Spleen (tissue), 11 donors: Measurements from ENCODE around the gene BCL2. TPM values are rescaled to one million over a fixed set of nuclear protein-coding genes. Genes with fewer than 3 reads are reported as not detected.
A peak's percentile ranks its signal among the peaks of the same experiment; 100 is the strongest.

Experiments
- DNase-seq: peaks from one replicate; pipeline ENCODE4 v3.0.0-alpha.2; 2020
- H3K27ac ChIP-seq, 8 donors: fragments of 200-600 bp; sonication (generic) in 7 of 8; 1 replicate in 4 of 8; 2 replicates in 4 of 8; pipeline versions ENCODE4 v1.5.0 to v1.8.0; 2016 to 2021; ENCODE audit warnings: inconsistent platforms in 4 of 8, mild to moderate bottlenecking in 4 of 8, moderate library complexity in 1 of 8
- H3K27me3 ChIP-seq, 7 donors: fragments of 200-600 bp; sonication (generic) in 6 of 7; replicated peaks in 1 of 7; 1 replicate in 4 of 7; 2 replicates in 3 of 7; pipeline versions ENCODE4 v1.5.0 to v1.8.0; 2016 to 2021; ENCODE audit warnings: inconsistent platforms in 3 of 7, mild to moderate bottlenecking in 1 of 7
- H3K36me3 ChIP-seq, 6 donors: fragments of 200-600 bp; sonication (generic) in 5 of 6; 1 replicate in 4 of 6; 2 replicates in 2 of 6; pipeline versions ENCODE4 v1.5.0 to v1.8.0; 2016 to 2021; ENCODE audit warnings: inconsistent platforms in 2 of 6
- H3K4me1 ChIP-seq, 6 donors: fragments of 200-600 bp; sonication (generic) in 5 of 6; 1 replicate in 3 of 6; 2 replicates in 3 of 6; pipeline versions ENCODE4 v1.5.0 to v1.8.0; 2016 to 2021; ENCODE audit warnings: inconsistent platforms in 3 of 6
- H3K4me3 ChIP-seq, 8 donors: fragments of 200-600 bp; sonication (generic) in 7 of 8; 1 replicate in 4 of 8; 2 replicates in 4 of 8; pipeline versions ENCODE4 v1.5.0 to v1.8.0; 2016 to 2021; ENCODE audit warnings: inconsistent platforms in 4 of 8, mild to moderate bottlenecking in 4 of 8, moderate library complexity in 2 of 8
- H3K9me3 ChIP-seq, 8 donors: fragments of 200-600 bp; sonication (generic) in 7 of 8; 1 replicate in 4 of 8; 2 replicates in 4 of 8; pipeline versions ENCODE4 v1.5.0 to v1.8.0; 2016 to 2021; ENCODE audit warnings: inconsistent platforms in 4 of 8
- POLR2A ChIP-seq, 3 donors: fragments of 450-650 bp; IDR thresholded peaks; one replicate each; pipeline ENCODE4 v1.5.1; 2017; ENCODE audit warnings: antibody characterized with exemption in 3 of 3, mild to moderate bottlenecking in 1 of 3
- POLR2AphosphoS5 ChIP-seq, 3 donors: sonication (generic); formaldehyde crosslinking; IDR thresholded peaks; one replicate each; pipeline ENCODE4 v1.5.1; 2017; ENCODE audit warnings: antibody characterized with exemption in 3 of 3
- WGBS, 5 donors: extraction: QIAGEN DNeasy Blood & Tissue Kit in 3 of 5; methylation state at CpG; one replicate each; pipeline versions ENCODE4 v1.1.5 to v1.1.7; 2013 to 2018; 5-methylcytosine and 5-hydroxymethylcytosine counted together
- intact Hi-C: fragments of 100-400 bp; cut with DNase I; formaldehyde crosslinking; loops from one replicate; pipeline ENCODE4 v1.15.0; 2023; ENCODE audit warnings: low total_unique reads
- polyA plus RNA-seq, 3 donors: library from polyadenylated mRNA; stranded (reverse); fragments of 200-250 nt; gene quantifications; one replicate each; pipeline ENCODE4 v1.2.1, GENCODE V29; 2013
- total RNA-seq, 7 donors: library from RNA; depleted of rRNA in 3 of 7; stranded (reverse); fragments of >200 nt in 3 of 7; fragmentation: NEBNext Ultra II Directional in 4 of 7; extraction: Animal tissue kit (Norgen Biotek cat#: 25700) in 4 of 7; gene quantifications; one replicate each; pipeline versions ENCODE4 v1.1.0 to v1.2.1, GENCODE V29; 2016 to 2021
- TF ChIP-seq, protein P1 (sequence below), 11 experiments: fragments of 200-600 bp in 7 of 11; fragments of 450-650 bp in 4 of 11; sonication (generic) in 4 of 11; IDR thresholded peaks in 8 of 11; conservative IDR thresholded peaks in 3 of 11; 1 replicate in 7 of 11; 2 replicates in 4 of 11; pipeline versions ENCODE4 v1.4.0 to v1.8.0; 2016 to 2021; ENCODE audit warnings: antibody characterized with exemption in 11 of 11, inconsistent platforms in 4 of 11, mild to moderate bottlenecking in 1 of 11
- donor health status: healthy with polysubstance abuse.
- donor health status: DM: no; HTN: no; CAD: no; lungs with moderate emphysema.
- donor health status: DM: no; HTN: no; CAD: no.
- donor health status: Bipolar disorder and iron deficiency.
- donor health status: healthy.
- donor health status: DM: no; HTN: no; CAD: no.
- donor health status: DM: yes; HTN: yes; CAD: no.

The BCL2 gene
- total and polyA plus RNA-seq, 10 donors: 9.6 to 112 (median 69.1) TPM

DNA sequence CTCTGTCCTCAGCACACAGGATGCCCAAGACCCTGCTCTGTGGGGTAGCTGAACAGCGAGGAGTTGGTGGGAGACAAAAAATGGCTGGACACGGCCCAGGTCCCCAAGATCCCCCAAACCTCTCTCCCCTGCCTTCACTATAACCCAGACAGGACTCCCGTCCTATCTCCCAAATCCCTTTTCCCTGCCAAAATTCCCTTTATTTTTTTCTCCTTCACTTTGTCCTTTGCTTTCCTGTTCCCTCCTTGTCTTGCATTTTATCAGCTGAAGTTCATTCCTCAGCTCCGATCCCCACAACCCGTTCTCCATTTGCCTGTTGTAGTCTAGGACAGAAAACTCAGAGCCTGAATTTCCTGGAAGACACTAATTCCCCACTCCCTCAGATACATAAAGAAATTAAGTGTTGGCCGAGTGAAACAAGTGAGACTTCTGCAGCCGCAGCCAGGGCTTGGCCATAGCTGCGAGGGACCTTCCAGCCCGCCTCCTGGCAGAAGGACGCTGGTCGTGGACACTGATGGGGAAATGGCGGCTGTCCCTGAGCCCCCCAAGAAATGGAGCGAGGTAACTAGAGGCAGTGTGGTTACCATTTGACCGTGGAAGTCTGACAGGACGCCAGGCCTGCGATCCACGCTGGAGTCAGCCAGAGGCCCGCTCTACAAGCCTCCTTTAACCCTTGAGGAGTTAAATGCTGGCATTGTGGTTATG lies 173.6 kb downstream of the BCL2 start:
- TF ChIP-seq, protein P1, sequence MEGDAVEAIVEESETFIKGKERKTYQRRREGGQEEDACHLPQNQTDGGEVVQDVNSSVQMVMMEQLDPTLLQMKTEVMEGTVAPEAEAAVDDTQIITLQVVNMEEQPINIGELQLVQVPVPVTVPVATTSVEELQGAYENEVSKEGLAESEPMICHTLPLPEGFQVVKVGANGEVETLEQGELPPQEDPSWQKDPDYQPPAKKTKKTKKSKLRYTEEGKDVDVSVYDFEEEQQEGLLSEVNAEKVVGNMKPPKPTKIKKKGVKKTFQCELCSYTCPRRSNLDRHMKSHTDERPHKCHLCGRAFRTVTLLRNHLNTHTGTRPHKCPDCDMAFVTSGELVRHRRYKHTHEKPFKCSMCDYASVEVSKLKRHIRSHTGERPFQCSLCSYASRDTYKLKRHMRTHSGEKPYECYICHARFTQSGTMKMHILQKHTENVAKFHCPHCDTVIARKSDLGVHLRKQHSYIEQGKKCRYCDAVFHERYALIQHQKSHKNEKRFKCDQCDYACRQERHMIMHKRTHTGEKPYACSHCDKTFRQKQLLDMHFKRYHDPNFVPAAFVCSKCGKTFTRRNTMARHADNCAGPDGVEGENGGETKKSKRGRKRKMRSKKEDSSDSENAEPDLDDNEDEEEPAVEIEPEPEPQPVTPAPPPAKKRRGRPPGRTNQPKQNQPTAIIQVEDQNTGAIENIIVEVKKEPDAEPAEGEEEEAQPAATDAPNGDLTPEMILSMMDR (IDR thresholded peaks at IDR 0.05 in 8 of 11, conservative IDR thresholded peaks at IDR 0.05 in 3 of 11): no peak
- no peak for TF ChIP-seq POLR2A (IDR thresholded peaks at IDR 0.05)
- TF ChIP-seq POLR2AphosphoS5 (IDR thresholded peaks at IDR 0.05): no peak
- whole genome bisulfite sequencing, 5 donors: 85 to 94% (median 91%) methylated on average over 18 of the region's 18 CpGs
- Histone ChIP-seq H3K4me1 (peaks cover 28 to 90% (median 53%) of the 10 kb centered on the region in 6 donors), H3K27ac (no peak overlapping the region), H3K27me3 (no peaks in the 10 kb centered on the region), H3K9me3 (no peaks in the 10 kb centered on the region), H3K4me3 (no peak overlapping the region), H3K36me3 (peaks cover 0 to 13% (median 0%) of the 10 kb centered on the region in 6 donors)
- intact Hi-C loops: no loop called here
- DNase-seq: no peak

DNA sequence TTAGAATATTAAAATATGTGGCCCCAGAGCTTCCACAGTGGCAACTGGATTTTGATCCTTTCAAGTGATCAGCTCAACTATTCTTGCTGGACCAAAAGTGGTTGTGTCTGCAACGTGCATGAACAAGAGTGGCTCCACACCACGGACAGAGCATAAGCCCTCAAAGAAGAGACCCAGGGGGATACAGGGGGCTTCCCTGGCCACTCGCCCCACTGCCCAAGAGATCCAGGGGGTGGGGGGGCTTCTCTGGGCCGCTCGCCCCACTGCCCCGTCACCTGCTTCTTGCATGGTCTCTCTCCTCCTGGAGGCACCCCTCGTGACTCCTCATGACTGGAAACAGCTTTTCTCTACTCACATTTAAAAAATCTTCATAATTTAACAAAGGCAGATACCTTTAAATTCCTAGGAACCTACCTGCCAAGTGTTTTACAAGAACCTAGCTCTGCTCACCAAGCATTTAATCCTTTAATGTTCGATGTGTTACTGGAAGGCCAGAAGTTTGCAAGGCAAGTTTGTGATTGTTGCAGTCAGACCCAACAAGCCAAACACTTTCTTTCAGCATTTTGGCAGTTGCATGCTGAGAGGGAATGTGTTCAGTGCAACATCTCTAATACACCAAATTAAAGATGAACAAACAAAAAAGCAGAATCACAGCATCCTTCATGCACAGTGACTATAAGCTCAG lies 174.3 kb downstream of the BCL2 start:
- WGBS, 5 donors: 82 to 92% (median 91%) methylated on average over 8 of the region's 8 CpGs
- peaks cover 0 to 13% (median 0%) of the 10 kb centered on the region in 6 donors for H3K36me3 ChIP-seq
- TF ChIP-seq POLR2A (IDR thresholded peaks at IDR 0.05) (no peak), POLR2AphosphoS5 (IDR thresholded peaks at IDR 0.05) (no peak)
- TF ChIP-seq, protein P1 (IDR thresholded peaks at IDR 0.05 in 8 of 11, conservative IDR thresholded peaks at IDR 0.05 in 3 of 11): no peak
- intact Hi-C loops: no loop called here
- H3K4me1 ChIP-seq: peaks cover 34 to 93% (median 57%) of the 10 kb centered on the region in 6 donors
- no peaks in the 10 kb centered on the region for H3K27me3 ChIP-seq
- no peak overlapping the region for H3K4me3 ChIP-seq
- no peaks in the 10 kb centered on the region for H3K9me3 ChIP-seq
- no peak overlapping the region for H3K27ac ChIP-seq
- no peak for DNase-seq

DNA sequence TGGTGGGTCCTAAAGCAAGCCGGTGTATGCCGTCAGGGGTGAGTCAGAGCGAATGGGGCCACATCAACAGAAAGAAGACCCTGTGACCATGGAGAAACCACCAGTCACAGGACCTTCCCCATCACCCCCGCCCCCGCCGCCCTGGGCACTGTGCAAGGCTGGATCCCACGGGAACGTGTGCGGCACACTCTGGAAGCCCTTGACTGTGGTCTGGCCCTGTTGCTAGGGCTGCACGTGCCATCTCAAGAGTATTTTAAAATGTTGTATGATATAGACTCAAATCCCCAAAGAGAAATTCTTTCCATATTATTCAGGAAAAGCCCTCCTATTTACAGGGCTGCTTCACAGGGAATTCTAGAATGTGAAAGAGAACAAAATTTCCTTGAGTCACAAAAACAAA lies 174.8 kb downstream of the BCL2 start:
- intact Hi-C loops: no loop called here
- Histone ChIP-seq H3K27me3 (no peaks in the 10 kb centered on the region), H3K27ac (peak overlapping the region in 1 of 8 donors; percentile 85), H3K4me1 (peaks cover 34 to 93% (median 61%) of the 10 kb centered on the region in 6 donors), H3K4me3 (no peak overlapping the region), H3K9me3 (no peaks in the 10 kb centered on the region), H3K36me3 (peaks cover 0 to 13% (median 0%) of the 10 kb centered on the region in 6 donors)
- DNase-seq: no peak
- WGBS, 5 donors: 91 to 96% (median 92%) methylated on average over 10 of the region's 10 CpGs
- TF ChIP-seq, protein P1 (IDR thresholded peaks at IDR 0.05 in 8 of 11, conservative IDR thresholded peaks at IDR 0.05 in 3 of 11): no peak
- TF ChIP-seq POLR2A (IDR thresholded peaks at IDR 0.05) (no peak), POLR2AphosphoS5 (IDR thresholded peaks at IDR 0.05) (no peak)

DNA sequence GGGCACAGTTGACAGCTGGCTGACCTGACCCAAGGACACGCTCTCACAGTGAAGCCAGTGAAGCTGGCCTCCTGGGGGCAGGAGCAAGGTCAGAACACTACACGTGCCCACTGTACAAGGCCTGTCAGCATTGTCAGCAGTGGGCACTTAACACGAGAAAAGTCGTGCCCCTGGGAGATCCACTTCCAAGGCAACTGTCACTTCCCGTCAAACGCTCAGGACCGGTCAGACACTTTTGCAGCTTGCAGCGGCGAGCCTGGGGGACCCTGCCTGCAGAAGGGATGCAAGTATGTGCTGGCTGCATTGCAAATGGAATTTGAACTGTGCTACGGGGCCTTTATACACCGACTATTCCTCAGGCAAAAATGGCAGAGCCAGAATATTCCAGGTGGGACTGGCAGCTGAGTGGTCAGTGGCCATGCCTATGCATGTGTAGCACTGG lies 176.2 kb downstream of the BCL2 start:
- Histone ChIP-seq H3K36me3 (peaks cover 0 to 1% (median 0%) of the 10 kb centered on the region in 6 donors), H3K27ac (peak overlapping the region; percentile 55 to 85 (median 70)), H3K9me3 (no peaks in the 10 kb centered on the region), H3K4me1 (peaks cover 46 to 93% (median 63%) of the 10 kb centered on the region in 6 donors), H3K27me3 (no peaks in the 10 kb centered on the region), H3K4me3 (peak overlapping the region in 1 of 8 donors; percentile 44)
- TF ChIP-seq POLR2A (IDR thresholded peaks at IDR 0.05): no peak
- peak; percentile 35 to 79 (median 61) for TF ChIP-seq POLR2AphosphoS5 (IDR thresholded peaks at IDR 0.05)
- TF ChIP-seq, protein P1 (IDR thresholded peaks at IDR 0.05 in 8 of 11, conservative IDR thresholded peaks at IDR 0.05 in 3 of 11): no peak
- intact Hi-C loops: no loop called here
- DNase-seq: no peak
- 66 to 74% (median 67%) methylated on average over 11 of the region's 11 CpGs for WGBS, 5 donors
